Motor neuron (in vitro differentiated cells): Measurements from ENCODE around the gene MDC1. TPM values are rescaled to one million over a fixed set of nuclear protein-coding genes. Genes with fewer than 3 reads are reported as not detected.
"Not testable (repeated sequence)": the region's sequence is repeated elsewhere in the genome, so short reads cannot be mapped to it uniquely, and the experiment has no call there.

ENCODE experiments used
- ATAC-seq, 8 experiments: fragments of 200-7000 bp; cut with Tn5 transposase; replicated peaks in 6 of 8; 2 replicates each; pipeline ENCODE4 v1.8.0; 2021; ENCODE audit warnings: mild to moderate bottlenecking in 8 of 8, moderate library complexity in 8 of 8
- H3K27ac ChIP-seq, 2 donors: fragments of 250-450 bp; sonication (Bioruptor Pico); 2 replicates each; pipeline ENCODE4 v1.9.0; 2021; ENCODE audit warnings: antibody characterized with exemption in 2 of 2, mild to moderate bottlenecking in 2 of 2, moderate library complexity in 1 of 2
- H3K4me1 ChIP-seq, 2 donors: fragments of 250-450 bp; sonication (Bioruptor Pico); replicated peaks in 1 of 2; 2 replicates each; pipeline ENCODE4 v1.6.1; 2021; ENCODE audit warnings: antibody characterized with exemption in 2 of 2, mild to moderate bottlenecking in 2 of 2, moderate library complexity in 1 of 2
- H3K4me3 ChIP-seq, 5 donors: fragments of 250-450 bp; sonication (Bioruptor Pico); 2 replicates each; pipeline ENCODE4 v1.9.0; 2021; ENCODE audit warnings: antibody characterized with exemption in 5 of 5, mild to moderate bottlenecking in 5 of 5, moderate library complexity in 4 of 5
- WGBS, 10 experiments: fragments of 450-650 bp; shearing (Covaris generic); methylation state at CpG; one replicate each; pipeline ENCODE4 v1.0.0; 2022; 5-methylcytosine and 5-hydroxymethylcytosine counted together
- in situ Hi-C, 9 experiments: fragments of 400-800 bp; cut with MboI; loops; one replicate each; pipeline ENCODE4 v1.15.0; 2021; ENCODE audit warnings: low sequenced_read_pairs in 9 of 9, low pct_unique_long_range_greater_than_20kb in 2 of 9; ENCODE audit not compliant: unreplicated experiment in 9 of 9
- total RNA-seq, 8 experiments: library from RNA; unstranded; fragments of 300-600 nt; gene quantifications; 2 replicates each; pipeline versions ENCODE4 v1.2.3 to v1.2.4, GENCODE V29; 2022

Gene MDC1
- total RNA-seq, 8 experiments from 2014 or later, result 5.7 to 32.4 (median 23.3) TPM

GRCh38 chr6:30670760-30671527 is 46.1 kb downstream of the MDC1 start:
- H3K4me1 ChIP-seq, result peaks cover 8% of the 10 kb centered on the region in 2 donors
- in situ Hi-C loops, result no loop called here
- no peak overlapping the region for H3K4me3 ChIP-seq
- WGBS, 10 experiments, result 73 to 100% (median 86%) methylated on average over 2 to 20 of the region's 27 CpGs
- H3K27ac ChIP-seq, result no peak overlapping the region
- no peak for ATAC-seq

- in situ Hi-C loops, result not testable (repeated sequence)
- 57 to 100% (median 100%) methylated on average over 1 of the region's 2 CpGs; no CpG with 5 or more reads in 7 of the 10 experiments for WGBS, 10 experiments
- peak in 3 of 8 experiments; percentile 39 to 51 (median 46) for ATAC-seq
Measured at GRCh38 chr6:30666300-30666699, 50.8 kb downstream of the MDC1 start.

GRCh38 chr6:30664994-30665767 is 51.9 kb downstream of the MDC1 start:
- Histone ChIP-seq H3K4me1 (no peaks in the 10 kb centered on the region), H3K27ac (no peak overlapping the region), H3K4me3 (no peak overlapping the region)
- WGBS, 10 experiments, result 40 to 100% (median 80%) methylated on average over 1 to 20 of the region's 34 CpGs; no CpG with 5 or more reads in 3 of the 10 experiments
- ATAC-seq, result no peak
- in situ Hi-C loops, result no loop called here

More at GRCh38 chr6:30666300-30666699, 50.8 kb downstream of the MDC1 start:
- not testable (repeated sequence) for H3K27ac ChIP-seq, H3K4me1 ChIP-seq, H3K4me3 ChIP-seq

- 0 to 100% (median 100%) methylated on average over 1 to 3 of the region's 5 CpGs; no CpG with 5 or more reads in 4 of the 10 experiments for WGBS, 10 experiments
- H3K4me3 ChIP-seq, in situ Hi-C loops, H3K4me1 ChIP-seq, ATAC-seq, H3K27ac ChIP-seq: not testable (repeated sequence)
Measured at GRCh38 chr6:30657922-30658321, 59.2 kb downstream of the MDC1 start.

GRCh38 chr6:30657454-30657853 is 59.6 kb downstream of the MDC1 start:
- in situ Hi-C loops, result no loop called here
- H3K4me1 ChIP-seq, result no peaks in the 10 kb centered on the region
- H3K27ac ChIP-seq, result no peak overlapping the region
- peak in 2 of 8 experiments; percentile 82 to 84 for ATAC-seq
- H3K4me3 ChIP-seq, result no peak overlapping the region

DNA sequence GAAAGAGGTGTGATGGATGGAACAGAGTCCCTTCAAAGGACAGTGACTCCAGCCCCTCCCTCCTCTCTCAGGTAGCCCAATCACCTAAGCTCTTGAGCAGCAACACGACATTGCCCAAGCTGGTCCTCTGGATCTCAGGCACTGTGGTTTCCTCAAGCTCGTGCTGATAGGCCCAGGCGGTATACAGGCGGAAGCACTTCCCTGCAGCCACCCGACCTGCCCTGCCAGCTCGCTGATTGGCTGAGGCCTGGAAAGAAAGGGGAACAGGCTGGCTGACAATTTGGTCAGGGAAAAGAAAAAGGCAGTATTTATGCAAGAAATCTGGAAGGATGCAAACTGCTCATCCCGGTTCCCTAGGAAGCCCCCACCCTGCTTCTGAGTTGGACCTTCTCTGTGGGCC is 60.6 kb downstream of the MDC1 start:
- ATAC-seq, result no peak
- 80 to 100% (median 90%) methylated on average over 1 to 2 of the region's 7 CpGs; no CpG with 5 or more reads in 5 of the 10 experiments for WGBS, 10 experiments
- in situ Hi-C loops, result no loop called here
- no peak overlapping the region for H3K4me3 ChIP-seq
- H3K4me1 ChIP-seq, result no peaks in the 10 kb centered on the region
- no peak overlapping the region for H3K27ac ChIP-seq

- 0 to 100% (median 83%) methylated on average over 1 to 2 of the region's 3 CpGs; no CpG with 5 or more reads in 3 of the 10 experiments for WGBS, 10 experiments
Measured at GRCh38 chr6:30655743-30656094, 61.4 kb downstream of the MDC1 start.

DNA sequence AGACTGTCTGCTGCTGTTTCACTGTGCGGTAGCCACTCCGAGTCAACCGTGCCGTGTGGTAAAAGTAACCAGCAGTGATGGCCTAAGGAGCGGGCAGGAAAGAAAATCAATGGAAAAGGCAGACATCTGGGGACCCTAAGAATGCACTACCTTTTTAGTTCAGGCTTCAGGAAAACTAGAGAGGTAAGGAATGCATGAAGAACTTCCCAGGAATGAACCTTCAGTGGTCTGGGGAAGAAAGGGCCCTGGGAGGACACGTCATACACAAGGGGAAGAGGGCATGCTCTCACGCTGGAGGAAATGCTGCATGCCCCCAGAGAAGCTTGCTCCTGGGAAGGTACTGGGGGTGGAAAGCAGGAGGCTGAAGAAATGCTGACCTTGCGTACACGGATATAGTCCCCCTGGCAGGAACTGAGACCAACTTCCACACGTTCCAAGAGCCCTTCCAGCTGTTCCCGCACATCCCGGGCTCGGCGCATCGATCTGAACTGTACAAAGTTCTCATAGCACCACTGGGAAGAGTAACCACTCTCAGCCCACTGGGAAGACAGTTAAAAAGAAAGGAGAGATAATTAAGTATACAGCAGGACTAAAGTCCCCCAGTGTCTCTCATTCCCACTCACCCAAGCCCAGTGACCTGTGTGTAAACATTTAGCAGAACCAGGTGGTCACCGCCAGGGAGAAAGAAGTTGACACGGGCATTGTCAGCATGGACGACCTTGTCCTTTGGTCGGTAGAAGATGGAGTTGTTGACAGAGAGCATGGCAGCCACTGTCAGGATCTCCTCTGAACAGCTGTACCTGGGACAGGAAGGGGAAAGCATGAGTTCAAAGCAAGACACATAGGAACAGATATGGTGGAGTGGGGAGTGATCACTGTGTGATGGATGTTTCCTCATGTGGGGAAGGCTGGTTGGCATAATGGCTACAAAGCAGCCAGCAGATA is 62.0 kb downstream of the MDC1 start:
- Histone ChIP-seq H3K4me3 (no peak overlapping the region), H3K4me1 (no peaks in the 10 kb centered on the region), H3K27ac (no peak overlapping the region)
- WGBS, 10 experiments, result 20 to 100% (median 90%) methylated on average over 1 to 10 of the region's 19 CpGs; no CpG with 5 or more reads in 1 of the 10 experiments
- in situ Hi-C loops, result no loop called here
- ATAC-seq, result no peak

More at GRCh38 chr6:30655743-30656094, 61.4 kb downstream of the MDC1 start:
- ATAC-seq, result peak in 2 of 8 experiments; percentile 21 to 37
- H3K4me1 ChIP-seq, result no peaks in the 10 kb centered on the region
- H3K27ac ChIP-seq, result no peak overlapping the region
- in situ Hi-C loops, result no loop called here
- H3K4me3 ChIP-seq, result no peak overlapping the region

DNA sequence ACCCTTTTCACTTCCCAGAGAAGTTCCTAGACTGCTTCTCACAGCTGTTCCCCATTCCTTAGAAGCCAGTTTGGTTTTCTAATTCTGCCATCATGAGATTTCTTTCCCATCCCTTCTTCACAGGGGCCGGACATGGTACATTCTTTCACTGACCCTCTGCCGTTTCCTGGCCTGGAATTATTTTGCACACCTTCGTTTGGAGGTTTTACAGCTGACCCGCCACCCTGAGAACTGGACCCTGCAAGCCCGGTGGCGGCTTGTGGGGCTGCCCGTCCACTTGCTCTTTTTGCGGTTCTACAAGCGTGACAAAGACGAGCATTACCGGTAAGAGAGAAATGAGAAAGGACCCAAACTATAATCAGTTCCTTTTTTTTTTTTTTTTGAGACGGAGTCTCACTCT is 65.9 kb downstream of the MDC1 start:
- Histone ChIP-seq H3K4me1 (peaks cover 8% of the 10 kb centered on the region in 2 donors), H3K27ac (no peak overlapping the region), H3K4me3 (no peak overlapping the region)
- no peak for ATAC-seq
- in situ Hi-C loops, result no loop called here
- 79 to 100% (median 93%) methylated on average over 3 to 9 of the region's 12 CpGs; no CpG with 5 or more reads in 1 of the 10 experiments for WGBS, 10 experiments

Other genes starting within 250 kb of the MDC1 start
- 100 to 1,000 TPM in 3 of 8 experiments, 10 to 100 TPM in 1, 1 to 10 TPM in 4; 1.5 to 221 (median 44.6) TPM for gene HLA-E, start 227.8 kb downstream of the MDC1 start, total RNA-seq
- 10 to 100 TPM; 23.4 to 66.0 (median 37.5) TPM for gene GNL1, start 160.8 kb downstream of the MDC1 start, total RNA-seq
- 10 to 100 TPM; 11.2 to 41.1 (median 32.4) TPM for gene PRR3, start 160.0 kb downstream of the MDC1 start, total RNA-seq
- gene ABCF1, start 145.8 kb downstream of the MDC1 start, total RNA-seq, result 10 to 100 TPM; 31.6 to 81.9 (median 55.3) TPM
- gene PPP1R10, start 100.0 kb downstream of the MDC1 start, total RNA-seq, result 100 to 1,000 TPM in 1 of 8 experiments, 10 to 100 TPM in 7; 21.2 to 126 (median 45.9) TPM
- gene MRPS18B, start 99.4 kb downstream of the MDC1 start, total RNA-seq, result 100 to 1,000 TPM in 1 of 8 experiments, 10 to 100 TPM in 7; 56.0 to 105 (median 62.8) TPM
- 10 to 100 TPM in 7 of 8 experiments, 1 to 10 TPM in 1; 3.7 to 71.7 (median 41.1) TPM for gene ATAT1, start 90.4 kb downstream of the MDC1 start, total RNA-seq
- 10 to 100 TPM in 5 of 8 experiments, 1 to 10 TPM in 3; 6.6 to 16.4 (median 12.1) TPM for gene C6orf136, start 70.1 kb downstream of the MDC1 start, total RNA-seq
- gene DHX16, start 44.3 kb downstream of the MDC1 start, total RNA-seq, result 10 to 100 TPM; 12.1 to 43.3 (median 25.9) TPM
- 10 to 100 TPM; 23.1 to 60.8 (median 34.5) TPM for gene PPP1R18, start 30.6 kb downstream of the MDC1 start, total RNA-seq
- gene NRM, start 26.3 kb downstream of the MDC1 start, total RNA-seq, result 10 to 100 TPM in 6 of 8 experiments, 1 to 10 TPM in 2; 6.8 to 28.3 (median 13.2) TPM
- gene TUBB, start 3.1 kb upstream of the MDC1 start, total RNA-seq, result 1,000 to 10,000 TPM in 2 of 8 experiments, 100 to 1,000 TPM in 6; 425 to 1,850 (median 943) TPM
- gene FLOT1, start 25.4 kb upstream of the MDC1 start, total RNA-seq, result 100 to 1,000 TPM in 2 of 8 experiments, 10 to 100 TPM in 6; 56.8 to 122 (median 75.9) TPM
- 100 to 1,000 TPM in 2 of 8 experiments, 10 to 100 TPM in 5, 1 to 10 TPM in 1; 8.7 to 176 (median 32.5) TPM for gene IER3, start 27.3 kb upstream of the MDC1 start, total RNA-seq
- gene DDR1, start 167.2 kb upstream of the MDC1 start, total RNA-seq, result 100 to 1,000 TPM in 6 of 8 experiments, 10 to 100 TPM in 2; 24.1 to 369 (median 138) TPM
- 10 to 100 TPM; 18.2 to 46.3 (median 28.5) TPM for gene GTF2H4, start 190.9 kb upstream of the MDC1 start, total RNA-seq
- 10 to 100 TPM; 13.5 to 39.7 (median 21.0) TPM for gene VARS2, start 197.0 kb upstream of the MDC1 start, total RNA-seq
- gene SFTA2, start 214.9 kb upstream of the MDC1 start, total RNA-seq, result 1 to 10 TPM in 1 of 8 experiments, not detected in 7; 1.2 TPM
- gene MUCL3, start 223.7 kb upstream of the MDC1 start, total RNA-seq, result under 1 TPM in 6 of 8 experiments, not detected in 2; 0.05 to 0.45 (median 0.30) TPM